M059J (cell line): ENCODE results near the gene FBN1. TPM values are rescaled to one million over a fixed set of nuclear protein-coding genes. Genes with fewer than 3 reads are reported as not detected.
A peak's percentile ranks its signal among the peaks of the same experiment; 100 is the strongest.

Source experiments
- DNase-seq: peaks from one replicate; pipeline ENCODE4 v3.0.0-alpha.2; 2012; ENCODE audit warnings: low read depth
- total RNA-seq: library from RNA; depleted of rRNA; stranded (reverse); fragments of >200 nt; shearing (Covaris generic); gene quantifications from 2 replicates; pipeline ENCODE4 v1.2.3, GENCODE V29; 2014

The FBN1 gene
- total RNA-seq, 1 experiment from 2014 or later = 123 TPM

DNA sequence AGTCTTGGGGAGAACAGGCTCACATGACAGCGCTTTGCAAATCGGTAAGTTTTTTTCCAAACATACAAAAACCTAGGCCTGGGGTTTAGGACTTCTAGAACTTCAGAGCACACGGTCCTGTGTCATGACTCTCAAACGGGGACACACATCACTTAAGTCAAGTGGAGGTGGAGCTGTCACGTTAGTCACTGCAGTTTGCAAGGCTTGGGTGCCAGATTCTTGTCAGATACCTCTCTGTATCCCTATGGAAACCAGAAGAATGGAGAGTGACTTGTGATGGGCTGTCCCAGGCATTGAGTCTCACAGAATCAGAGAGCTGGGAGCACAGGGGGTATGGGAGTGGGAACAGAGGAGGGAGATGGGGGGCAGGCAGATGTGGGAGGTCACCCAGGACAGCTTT, 249.5 kb downstream of the FBN1 start:
- DNase-seq = no peak

DNA sequence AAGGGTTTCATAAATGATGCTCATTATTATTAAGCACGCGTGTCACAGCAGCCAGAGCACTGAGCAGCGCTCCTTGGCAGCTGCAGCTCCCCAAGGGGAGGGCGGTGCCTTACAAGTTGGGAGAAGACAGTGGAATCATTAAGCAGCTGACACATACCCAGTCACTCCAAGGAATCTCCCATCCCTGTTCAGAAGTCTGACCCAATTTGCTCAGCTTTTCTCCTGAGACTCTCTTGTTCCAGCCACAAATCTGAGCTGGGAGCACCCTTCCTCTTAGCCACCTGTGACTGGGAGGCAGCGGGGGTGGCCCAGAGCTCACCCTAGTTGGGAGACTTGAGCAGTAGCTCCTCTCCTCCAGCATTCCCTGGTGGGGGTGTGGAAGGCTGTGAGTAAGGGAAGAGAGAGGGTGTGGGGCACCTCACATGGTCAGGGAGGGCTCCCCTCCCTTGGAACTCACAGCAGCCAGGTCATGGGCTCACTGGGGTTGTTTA, 249.9 kb downstream of the FBN1 start:
- DNase-seq = peak; percentile 69

GRCh38 chr15:48394970-48395369, 250.5 kb downstream of the FBN1 start:
- DNase-seq = no peak

DNA sequence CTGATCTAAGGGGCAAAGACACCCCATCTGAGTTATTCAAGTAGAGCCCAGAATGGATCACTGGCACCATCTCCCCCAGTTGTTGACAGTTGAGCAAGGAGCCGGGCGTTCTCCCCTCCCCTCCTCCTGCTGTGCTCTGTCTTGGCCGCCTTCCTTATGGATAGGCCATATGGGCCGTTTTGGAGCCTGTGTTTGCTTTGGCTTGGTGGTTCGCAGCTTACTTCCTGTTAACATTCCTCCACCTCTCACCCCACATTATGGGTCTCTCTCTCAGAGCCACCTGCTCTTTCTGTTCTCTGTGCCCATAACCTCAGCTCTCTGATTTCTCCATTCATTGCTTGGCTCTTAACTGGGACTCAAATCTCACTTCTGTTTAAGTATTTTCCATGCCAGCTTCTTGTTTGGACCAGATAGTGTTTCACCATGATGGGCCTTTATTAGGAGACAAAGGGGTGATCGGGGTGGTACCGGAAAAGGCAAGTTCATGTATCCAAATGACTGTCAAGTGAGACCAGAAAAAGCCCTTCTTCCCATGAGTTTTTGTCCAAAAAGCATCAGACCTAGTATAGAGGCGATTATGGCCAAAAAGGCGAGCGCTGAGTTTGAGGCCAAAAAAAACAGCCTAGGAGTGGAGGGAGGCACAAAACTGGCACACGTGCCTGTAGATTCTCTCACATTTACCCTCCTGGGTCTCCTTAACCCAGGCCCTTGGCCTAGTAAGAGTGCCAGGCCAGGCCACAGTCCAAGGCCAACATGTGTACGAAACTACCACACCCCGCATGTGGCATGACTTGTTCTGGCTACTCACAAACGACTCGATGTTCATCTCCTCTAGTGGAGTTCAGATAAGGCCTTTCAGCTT, 251.6 kb downstream of the FBN1 start:
- DNase-seq = no peak

DNA sequence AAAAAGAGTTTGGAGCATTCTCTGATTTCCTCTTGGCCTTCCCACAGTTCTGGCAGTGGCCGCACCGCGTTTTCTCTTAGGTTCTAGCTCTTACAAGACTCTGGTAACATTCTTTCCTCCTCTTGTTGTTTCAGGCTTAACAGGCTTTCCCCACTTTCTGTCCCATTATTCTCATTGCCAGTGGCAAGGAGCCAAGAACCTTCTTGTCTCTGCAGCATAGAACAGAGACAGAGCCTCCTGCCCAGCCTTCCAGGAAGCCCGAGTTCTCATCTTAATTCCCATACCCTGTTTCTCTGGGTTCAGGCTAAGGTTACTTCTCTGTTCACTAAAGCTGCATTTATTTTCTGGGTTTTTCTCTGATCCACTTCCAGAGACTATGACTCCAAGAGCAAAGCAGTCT, 253.2 kb downstream of the FBN1 start:
- DNase-seq = no peak

GRCh38 chr15:48391950-48392349, 253.6 kb downstream of the FBN1 start:
- DNase-seq = no peak

- DNase-seq = peak; percentile 60
These were observed 255.8 kb downstream of the FBN1 start for GRCh38 chr15:48389691-48390143.

DNA sequence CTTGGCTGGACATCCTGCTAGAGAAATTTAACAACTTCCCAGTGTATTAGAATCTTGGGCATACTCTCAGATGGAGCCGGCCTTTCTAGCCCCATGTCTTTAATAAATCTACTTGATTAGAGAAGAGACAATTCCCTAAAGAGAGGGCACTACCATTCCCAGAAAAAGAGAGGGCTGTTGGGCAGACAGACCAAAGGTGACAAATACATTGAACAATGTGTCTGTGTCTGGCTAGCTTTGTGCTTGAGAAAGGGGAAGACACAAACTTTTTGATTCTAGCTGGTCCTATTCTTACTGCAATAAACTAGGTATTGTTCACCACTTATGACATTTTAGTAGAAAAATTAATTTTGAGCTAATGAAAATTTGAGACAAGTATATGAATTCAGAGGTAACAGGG, 256.6 kb downstream of the FBN1 start:
- DNase-seq = no peak

DNA sequence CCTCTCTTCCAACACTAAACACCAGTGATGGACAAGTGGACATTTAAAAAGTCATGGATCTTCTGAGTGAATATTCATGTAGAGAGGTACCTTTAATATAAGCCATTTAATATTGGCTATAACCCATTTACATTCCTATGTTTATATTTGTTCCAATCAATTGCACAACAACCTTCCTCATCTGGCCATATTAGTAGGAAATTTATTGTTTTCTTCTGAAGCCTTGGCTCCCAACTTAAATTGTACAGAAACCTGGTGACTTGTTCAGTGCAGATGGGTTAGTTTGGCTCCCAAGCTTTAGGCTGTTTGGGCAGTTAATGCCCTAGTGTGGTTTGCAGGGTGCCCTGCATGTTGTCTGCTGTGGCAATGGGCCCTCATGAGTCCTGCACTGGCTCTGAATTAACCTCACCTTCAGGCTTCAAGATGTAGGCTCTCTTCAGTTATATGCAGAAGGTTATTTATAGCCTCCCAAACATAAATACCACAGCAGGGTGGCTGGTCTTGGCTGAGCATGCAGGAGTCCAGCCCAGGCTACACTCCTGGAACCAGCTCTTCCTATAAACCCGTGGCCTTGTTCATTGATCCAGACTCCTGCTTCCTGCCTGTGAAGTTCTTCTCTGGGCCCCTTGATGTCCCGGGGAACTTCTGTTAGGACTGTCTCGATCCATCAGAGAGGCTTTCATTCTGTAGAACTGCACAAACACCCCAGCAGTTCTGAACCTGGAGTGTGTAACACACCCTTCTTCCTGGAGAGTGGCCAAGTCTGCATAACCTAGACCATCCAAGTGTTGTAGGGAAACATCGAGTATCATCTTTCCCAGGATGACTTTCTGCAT, 257.3 kb downstream of the FBN1 start:
- DNase-seq = peak; percentile 32

GRCh38 chr15:48385031-48385830, 260.3 kb downstream of the FBN1 start:
- peak; percentile 93 for DNase-seq

- no peak for DNase-seq
These were observed 260.9 kb downstream of the FBN1 start for GRCh38 chr15:48384616-48385015.

- no peak for DNase-seq
These were observed 262.5 kb downstream of the FBN1 start for GRCh38 chr15:48383031-48383430.

- DNase-seq = no peak
These were observed 263.6 kb downstream of the FBN1 start for GRCh38 chr15:48381861-48382260.

DNA sequence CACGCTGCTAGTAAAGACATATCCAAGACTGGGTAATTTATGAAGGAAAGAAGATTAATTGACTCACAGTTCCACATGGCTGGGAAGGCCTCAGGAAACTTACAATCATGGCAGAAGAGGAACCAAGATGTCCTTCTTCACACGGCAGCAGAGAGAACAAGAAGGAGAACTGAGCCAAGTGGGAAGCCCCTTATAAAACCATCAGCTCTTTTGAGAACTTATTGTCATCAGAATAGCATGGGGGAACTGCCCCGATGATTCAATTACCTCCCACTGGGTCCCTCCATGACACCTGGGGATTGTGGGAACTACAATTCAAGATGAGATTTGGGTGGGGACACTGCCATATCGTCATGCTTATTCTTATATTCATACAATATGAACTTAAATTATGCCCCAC, 265.3 kb downstream of the FBN1 start:
- no peak for DNase-seq

DNA sequence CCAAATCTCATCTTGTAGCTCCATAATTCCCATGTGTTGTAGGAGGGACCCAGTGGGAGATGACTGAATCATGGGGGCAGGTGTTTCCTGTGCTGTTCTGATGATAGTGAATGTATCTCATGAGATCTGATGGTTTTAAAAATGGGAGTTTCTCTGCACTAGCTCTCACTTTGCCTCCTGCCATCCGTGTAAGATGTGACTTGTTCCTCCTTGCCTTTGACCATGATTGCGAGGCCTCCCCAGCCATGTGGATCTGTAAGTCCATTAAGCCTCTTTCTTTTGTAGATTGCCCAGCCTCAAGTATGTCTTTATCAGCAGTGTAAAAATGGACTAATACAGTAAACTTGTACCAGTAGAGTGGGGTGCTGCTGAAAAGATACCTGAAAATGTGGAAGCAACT, 269.7 kb downstream of the FBN1 start:
- no peak for DNase-seq

DNA sequence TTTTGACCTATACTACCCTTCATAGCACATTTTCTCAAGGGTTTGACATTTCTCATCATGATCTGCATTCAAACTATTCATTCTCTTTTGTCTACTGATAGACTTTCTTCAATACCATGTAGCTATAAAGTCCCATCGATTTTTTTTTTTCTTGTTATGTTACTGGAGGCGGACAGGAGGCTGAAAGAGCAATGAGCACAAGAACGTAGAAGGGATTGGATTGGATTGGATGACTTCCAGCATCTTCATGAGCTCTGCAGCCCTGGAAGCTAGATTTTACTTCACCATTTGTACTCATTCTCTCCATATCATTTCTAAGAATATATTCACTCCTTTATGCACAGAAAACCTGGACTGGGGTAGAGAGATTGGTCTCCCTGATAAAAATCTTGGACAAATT, 271.0 kb downstream of the FBN1 start:
- no peak for DNase-seq

- peak; percentile 87 for DNase-seq
These were observed 271.6 kb downstream of the FBN1 start for GRCh38 chr15:48373821-48374451.

GRCh38 chr15:48371961-48372360, 273.5 kb downstream of the FBN1 start:
- DNase-seq = no peak

GRCh38 chr15:48371550-48371949, 274.0 kb downstream of the FBN1 start:
- DNase-seq = no peak

- peak; percentile 85 for DNase-seq
These were observed 275.0 kb downstream of the FBN1 start for GRCh38 chr15:48370460-48370859.

GRCh38 chr15:48367483-48367882, 278.0 kb downstream of the FBN1 start:
- DNase-seq = no peak
